ENCODE results near the gene MRPL9.

Gene MRPL9

GRCh38 chr1:151720974-151721787, 42.1 kb downstream of the MRPL9 start, which contains the start of gene RIIAD1:
Gene RIIAD1, plus strand, starts transcription at chr1:151721522. Its CDS starts 15 bp downstream, at chr1:151721537.
- no peak for TF ChIP-seq CTCF (IDR thresholded peaks at IDR 0.05; ENCODE audit: control insufficient read depth, extremely low read depth, insufficient read depth)
- DNase-seq (ENCODE audit: low read depth) = no peak
- no peak within 1 kb of the TSS for H3K4me3 ChIP-seq (ENCODE audit: low read depth, low read length)

GRCh38 chr1:151720554-151720953, 42.7 kb downstream of the MRPL9 start:
- no peak overlapping the region for H3K4me3 ChIP-seq (ENCODE audit: low read depth, low read length)
- DNase-seq (ENCODE audit: low read depth) = no peak
- TF ChIP-seq CTCF (IDR thresholded peaks at IDR 0.05; ENCODE audit: control insufficient read depth, extremely low read depth, insufficient read depth) = no peak

GRCh38 chr1:151720125-151720524, 43.2 kb downstream of the MRPL9 start:
- H3K4me3 ChIP-seq (ENCODE audit: low read depth, low read length) = no peak overlapping the region
- DNase-seq (ENCODE audit: low read depth) = no peak
- no peak for TF ChIP-seq CTCF (IDR thresholded peaks at IDR 0.05; ENCODE audit: control insufficient read depth, extremely low read depth, insufficient read depth)

GRCh38 chr1:151718666-151719065, 44.6 kb downstream of the MRPL9 start:
- no peak overlapping the region for H3K4me3 ChIP-seq (ENCODE audit: low read depth, low read length)
- no peak for DNase-seq (ENCODE audit: low read depth)
- no peak for TF ChIP-seq CTCF (IDR thresholded peaks at IDR 0.05; ENCODE audit: control insufficient read depth, extremely low read depth, insufficient read depth)

GRCh38 chr1:151718011-151718431, 45.3 kb downstream of the MRPL9 start:
- H3K4me3 ChIP-seq (ENCODE audit: low read depth, low read length) = no peak overlapping the region
- TF ChIP-seq CTCF (IDR thresholded peaks at IDR 0.05; ENCODE audit: control insufficient read depth, extremely low read depth, insufficient read depth) = no peak
- DNase-seq (ENCODE audit: low read depth) = no peak

GRCh38 chr1:151716771-151717631, 46.3 kb downstream of the MRPL9 start, which contains the start of gene CELF3:
Gene CELF3, minus strand, starts transcription at chr1:151716803. Its CDS starts 783 bp downstream, at chr1:151716020.
- no peak within 1 kb of the TSS for H3K4me3 ChIP-seq (ENCODE audit: low read depth, low read length)
- no peak for TF ChIP-seq CTCF (IDR thresholded peaks at IDR 0.05; ENCODE audit: control insufficient read depth, extremely low read depth, insufficient read depth)
- no peak for DNase-seq (ENCODE audit: low read depth)

All from LNCaP clone FGC (cell line).